ENCODE measurements around the gene NTNG2.

GRCh38 chr9:132172185-132172584 is 10.3 kb downstream of the NTNG2 start:
- no peak for TF ChIP-seq CTCF (IDR thresholded peaks at IDR 0.05)
- TF ChIP-seq POLR2A (IDR thresholded peaks at IDR 0.05) = no peak
